ENCODE measurements around the gene FAM221B.
A peak's percentile ranks its signal among the peaks of the same experiment; 100 is the strongest.

FAM221B gene

DNA sequence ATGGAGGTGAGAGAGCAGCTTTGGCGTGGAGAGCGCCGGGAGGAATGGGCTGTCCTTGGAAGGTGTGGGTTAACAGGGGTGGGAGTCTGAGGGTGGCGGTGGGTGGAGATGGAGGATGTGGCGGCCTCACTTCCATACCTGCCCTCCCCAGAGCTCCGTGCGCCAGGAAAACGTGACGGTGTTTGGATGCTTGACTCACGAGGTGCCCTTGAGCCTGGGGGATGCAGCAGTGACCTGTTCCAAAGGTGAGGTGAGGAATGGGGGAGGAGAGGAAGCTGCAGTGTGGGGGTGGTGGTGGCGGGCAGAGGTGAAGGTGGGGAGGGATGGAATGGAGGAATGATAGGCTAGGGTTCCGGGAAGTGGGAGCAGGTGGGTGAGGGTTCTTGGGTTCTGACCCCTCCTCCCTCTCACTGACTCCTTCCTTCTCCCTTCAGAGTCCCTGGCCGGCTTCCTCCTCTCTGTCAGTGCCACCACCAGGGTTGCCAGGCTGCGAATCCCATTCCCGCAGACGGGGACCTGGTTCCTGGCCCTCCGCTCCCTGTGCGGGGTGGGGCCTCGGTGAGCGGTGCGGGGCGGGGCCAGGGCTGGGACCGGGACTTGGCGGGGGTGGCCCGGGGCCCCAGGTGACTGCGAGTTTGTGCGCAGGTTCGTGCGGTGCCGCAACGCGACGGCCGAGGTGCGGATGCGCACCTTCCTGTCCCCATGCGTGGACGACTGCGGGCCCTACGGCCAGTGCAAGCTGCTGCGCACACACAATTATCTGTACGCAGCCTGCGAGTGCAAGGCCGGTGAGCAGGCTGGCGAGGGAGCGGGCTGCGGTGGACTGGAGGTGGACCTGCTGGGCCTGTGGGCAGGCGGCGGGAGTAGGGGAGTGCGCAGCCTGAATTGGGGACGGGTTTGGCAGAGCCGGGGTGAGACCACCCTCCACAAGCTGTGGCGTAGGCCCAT is 17.6 kb upstream of the FAM221B start:
- Histone ChIP-seq H3K4me3 (ENCODE audit: low read length) (peak overlapping the region; percentile 59), H3K4me1 (ENCODE audit: insufficient read depth, low read length) (peaks cover 23% of the 10 kb centered on the region), H3K36me3 (ENCODE audit: insufficient read depth, low read length) (peaks cover 3% of the 10 kb centered on the region; the same call in 1 of the 2 replicates), H3K9ac (ENCODE audit: low read depth, low read length) (peak overlapping the region; percentile 27; the same call in 1 of the 2 replicates), H3K27ac (ENCODE audit: low read depth, low read length) (peak overlapping the region; percentile 44; the same call in 1 of the 2 replicates), H3K27me3 (ENCODE audit: insufficient read depth, low read length) (peaks cover 19% of the 10 kb centered on the region), H3K9me3 (ENCODE audit: insufficient read depth, low read depth, low read length) (no peaks in the 10 kb centered on the region)
- WGBS = 15% methylated on average over 52 of the region's 53 CpGs

DNA sequence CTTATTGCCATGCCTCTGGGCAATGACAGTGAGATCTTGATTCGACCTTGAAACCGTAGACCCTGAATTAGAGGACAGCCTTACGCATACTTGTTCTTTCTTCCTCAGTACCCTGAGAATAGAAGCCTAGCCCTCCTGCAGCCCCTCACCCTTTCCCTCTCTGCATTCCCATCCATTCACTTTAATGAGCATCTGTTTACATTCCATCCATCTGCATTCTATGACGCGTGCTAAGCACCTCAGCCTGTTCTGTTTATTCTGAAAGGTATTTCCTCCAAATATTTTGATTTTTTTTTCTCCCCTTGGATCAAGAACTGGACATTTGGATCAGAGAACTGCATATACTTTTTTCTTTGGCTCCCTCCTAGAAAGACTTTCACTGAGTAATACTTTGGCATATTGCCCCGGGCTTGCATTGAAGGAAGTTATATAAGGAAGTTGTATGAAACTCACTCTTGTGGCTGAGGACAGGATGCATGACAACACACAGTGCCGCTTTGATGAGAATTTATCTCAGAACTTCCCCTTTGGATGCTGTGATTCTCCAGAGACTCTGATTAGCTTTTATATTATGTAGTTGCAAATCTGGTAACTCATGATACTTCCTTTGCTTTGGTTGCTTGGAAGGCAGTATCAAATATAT is 16.2 kb upstream of the FAM221B start:
- H3K36me3 ChIP-seq (ENCODE audit: insufficient read depth, low read length) = peaks cover 3% of the 10 kb centered on the region; the same call in 1 of the 2 replicates
- 43% methylated on average over 7 of the region's 7 CpGs for WGBS
- no peak overlapping the region; the same call in 1 of the 2 replicates for H3K4me3 ChIP-seq (ENCODE audit: low read length)
- H3K9ac ChIP-seq (ENCODE audit: low read depth, low read length) = no peak overlapping the region
- peaks cover 23% of the 10 kb centered on the region for H3K4me1 ChIP-seq (ENCODE audit: insufficient read depth, low read length)
- no peaks in the 10 kb centered on the region for H3K9me3 ChIP-seq (ENCODE audit: insufficient read depth, low read depth, low read length)
- H3K27ac ChIP-seq (ENCODE audit: low read depth, low read length) = peak overlapping the region; percentile 73; the same call in 1 of the 2 replicates
- peaks cover 19% of the 10 kb centered on the region for H3K27me3 ChIP-seq (ENCODE audit: insufficient read depth, low read length)

DNA sequence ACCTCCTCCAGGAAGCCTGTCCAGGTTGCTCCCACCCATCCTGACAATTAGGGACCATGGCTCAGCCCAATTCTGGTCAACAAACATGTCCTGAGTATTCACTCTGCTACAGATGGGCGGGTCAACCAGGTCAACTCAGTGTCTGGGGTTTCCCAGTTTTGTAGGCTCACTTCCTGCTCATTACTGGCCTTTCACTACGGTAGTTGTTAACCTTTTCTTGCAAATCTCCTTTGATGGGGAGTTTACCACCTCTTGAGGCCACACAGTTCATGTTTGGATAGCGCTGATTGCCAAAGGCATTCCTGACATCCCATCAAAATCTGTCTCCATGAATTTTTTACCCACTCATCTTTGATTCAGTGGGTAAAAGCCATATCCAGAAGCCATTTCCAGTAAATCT is 14.3 kb upstream of the FAM221B start:
- no peaks in the 10 kb centered on the region for H3K9me3 ChIP-seq (ENCODE audit: insufficient read depth, low read depth, low read length)
- no peaks in the 10 kb centered on the region for H3K36me3 ChIP-seq (ENCODE audit: insufficient read depth, low read length)
- no peak overlapping the region for H3K27ac ChIP-seq (ENCODE audit: low read depth, low read length)
- no peak overlapping the region for H3K9ac ChIP-seq (ENCODE audit: low read depth, low read length)
- peaks cover 19% of the 10 kb centered on the region for H3K27me3 ChIP-seq (ENCODE audit: insufficient read depth, low read length)
- 92% methylated on average over 3 of the region's 3 CpGs for WGBS
- no peak overlapping the region for H3K4me3 ChIP-seq (ENCODE audit: low read length)
- H3K4me1 ChIP-seq (ENCODE audit: insufficient read depth, low read length) = peaks cover 23% of the 10 kb centered on the region

DNA sequence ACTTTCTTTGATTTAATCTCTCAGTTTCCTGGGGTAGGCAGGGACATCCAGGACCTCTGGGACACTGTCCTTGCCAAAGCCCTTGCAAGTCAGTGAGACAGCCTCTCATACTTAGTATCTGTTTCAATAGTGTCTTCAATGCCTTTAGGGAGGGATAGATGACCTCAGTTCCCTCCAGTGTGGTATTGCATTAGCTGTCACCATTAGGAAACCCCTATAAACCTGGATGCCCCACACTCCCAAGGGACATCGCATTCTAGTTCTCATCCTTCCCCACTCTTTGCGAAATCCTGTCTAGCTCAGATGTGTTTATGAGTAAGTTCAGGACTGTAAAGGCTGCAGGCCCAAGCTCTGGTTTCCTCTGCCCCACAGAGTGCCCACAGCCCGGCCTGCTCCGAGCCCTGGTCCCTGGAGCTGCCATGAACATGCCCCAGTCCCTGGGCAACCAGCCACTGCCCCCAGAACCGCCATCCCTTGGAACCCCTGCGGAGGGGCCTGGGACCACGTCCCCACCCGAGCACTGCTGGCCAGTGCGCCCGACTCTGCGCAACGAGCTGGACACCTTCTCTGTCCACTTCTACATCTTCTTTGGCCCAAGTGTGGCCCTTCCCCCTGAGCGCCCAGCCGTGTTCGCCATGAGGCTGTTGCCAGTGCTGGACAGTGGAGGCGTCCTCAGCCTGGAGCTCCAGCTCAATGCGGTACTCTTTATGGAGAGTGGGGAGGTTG is 13.7 kb upstream of the FAM221B start:
- H3K4me1 ChIP-seq (ENCODE audit: insufficient read depth, low read length) = peaks cover 23% of the 10 kb centered on the region
- no peaks in the 10 kb centered on the region for H3K36me3 ChIP-seq (ENCODE audit: insufficient read depth, low read length)
- peaks cover 17% of the 10 kb centered on the region for H3K27me3 ChIP-seq (ENCODE audit: insufficient read depth, low read length)
- H3K27ac ChIP-seq (ENCODE audit: low read depth, low read length) = no peak overlapping the region
- no peak overlapping the region for H3K9ac ChIP-seq (ENCODE audit: low read depth, low read length)
- H3K9me3 ChIP-seq (ENCODE audit: insufficient read depth, low read depth, low read length) = no peaks in the 10 kb centered on the region
- WGBS = 92% methylated on average over 17 of the region's 17 CpGs
- H3K4me3 ChIP-seq (ENCODE audit: low read length) = no peak overlapping the region

DNA sequence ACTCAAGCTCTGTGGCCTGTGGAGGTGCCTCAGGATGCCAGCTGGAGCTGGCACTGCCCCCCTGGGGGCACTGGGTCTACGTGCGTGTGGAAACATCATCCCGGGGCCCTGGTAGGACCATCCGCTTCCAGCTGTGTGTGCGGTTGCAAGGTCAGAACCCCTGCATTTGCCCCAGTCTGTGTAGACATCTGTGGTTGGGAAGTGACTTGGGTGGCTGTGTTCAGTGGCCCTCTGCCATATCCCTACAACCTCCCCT is 13.0 kb upstream of the FAM221B start:
- no peak overlapping the region for H3K27ac ChIP-seq (ENCODE audit: low read depth, low read length)
- no peaks in the 10 kb centered on the region for H3K9me3 ChIP-seq (ENCODE audit: insufficient read depth, low read depth, low read length)
- H3K4me1 ChIP-seq (ENCODE audit: insufficient read depth, low read length) = peaks cover 20% of the 10 kb centered on the region
- no peak overlapping the region for H3K4me3 ChIP-seq (ENCODE audit: low read length)
- no peaks in the 10 kb centered on the region for H3K36me3 ChIP-seq (ENCODE audit: insufficient read depth, low read length)
- no peak overlapping the region for H3K9ac ChIP-seq (ENCODE audit: low read depth, low read length)
- 86% methylated on average over 5 of the region's 5 CpGs for WGBS
- peaks cover 11% of the 10 kb centered on the region for H3K27me3 ChIP-seq (ENCODE audit: insufficient read depth, low read length)

DNA sequence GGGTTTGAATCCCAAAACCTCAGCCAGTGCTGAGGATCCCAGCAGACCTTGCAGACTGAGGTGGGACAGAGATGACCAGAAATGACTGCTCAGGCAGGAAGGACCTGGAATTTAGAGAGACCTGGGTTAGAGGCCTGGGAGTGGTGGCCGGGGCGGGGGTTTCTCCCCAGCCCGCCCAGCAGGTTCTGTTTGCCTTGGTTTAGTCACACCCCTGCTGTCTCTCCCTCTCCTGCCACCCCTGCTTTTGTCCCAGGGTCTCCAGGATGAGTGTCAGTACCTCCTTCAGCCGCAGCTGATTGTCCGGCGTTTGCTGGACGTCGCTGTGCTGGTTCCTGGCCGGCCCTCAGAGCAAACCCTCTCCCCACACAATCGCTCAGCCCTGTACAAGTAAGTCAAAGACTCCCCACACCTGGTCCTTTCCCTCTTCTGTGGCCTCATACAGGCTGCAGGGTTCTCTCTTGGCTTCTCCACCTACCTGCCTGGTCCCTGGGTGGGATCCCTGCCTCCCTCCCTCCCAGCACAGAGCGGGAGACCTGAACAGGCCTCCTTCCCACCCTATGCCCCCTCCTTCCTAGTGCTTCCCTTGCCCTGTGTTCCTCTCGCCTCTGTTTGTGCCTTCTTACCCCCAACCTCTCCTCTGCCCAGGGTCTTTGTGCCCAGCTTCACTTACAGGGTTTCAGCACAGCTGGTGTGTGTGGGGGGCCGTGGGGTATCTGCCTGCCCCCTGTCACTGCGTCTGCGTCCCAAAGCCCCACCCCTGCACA is 12.5 kb upstream of the FAM221B start:
- H3K4me3 ChIP-seq (ENCODE audit: low read length) = no peak overlapping the region
- 90% methylated on average over 15 of the region's 15 CpGs for WGBS
- peaks cover 19% of the 10 kb centered on the region for H3K4me1 ChIP-seq (ENCODE audit: insufficient read depth, low read length)
- peaks cover 6% of the 10 kb centered on the region; the same call in 1 of the 2 replicates for H3K27me3 ChIP-seq (ENCODE audit: insufficient read depth, low read length)
- no peak overlapping the region for H3K27ac ChIP-seq (ENCODE audit: low read depth, low read length)
- no peaks in the 10 kb centered on the region for H3K9me3 ChIP-seq (ENCODE audit: insufficient read depth, low read depth, low read length)
- no peaks in the 10 kb centered on the region for H3K36me3 ChIP-seq (ENCODE audit: insufficient read depth, low read length)
- H3K9ac ChIP-seq (ENCODE audit: low read depth, low read length) = no peak overlapping the region

DNA sequence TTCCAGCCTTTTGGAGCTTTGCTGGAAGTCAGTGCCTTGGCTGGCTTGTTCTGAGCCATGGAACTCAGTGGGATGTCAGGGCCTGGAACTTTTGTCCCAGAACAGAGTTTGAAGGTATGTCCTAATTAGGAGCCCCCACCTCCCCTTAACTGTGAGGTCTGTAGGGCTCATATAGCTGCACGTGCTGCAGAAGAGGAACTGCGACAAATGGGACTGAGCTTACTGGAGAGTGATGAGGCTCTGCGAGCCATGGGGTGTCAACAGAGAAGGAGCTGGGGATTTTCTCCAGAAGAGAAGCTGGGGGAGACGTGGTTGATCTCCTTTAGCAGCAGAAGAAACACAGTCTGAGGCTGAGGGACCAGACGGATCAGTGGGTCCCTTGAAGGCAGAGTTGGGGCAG is 11.4 kb upstream of the FAM221B start:
- no peak overlapping the region for H3K4me3 ChIP-seq (ENCODE audit: low read length)
- H3K9me3 ChIP-seq (ENCODE audit: insufficient read depth, low read depth, low read length) = no peaks in the 10 kb centered on the region
- 89% methylated on average over 5 of the region's 5 CpGs for WGBS
- no peaks in the 10 kb centered on the region for H3K27me3 ChIP-seq (ENCODE audit: insufficient read depth, low read length)
- H3K36me3 ChIP-seq (ENCODE audit: insufficient read depth, low read length) = no peaks in the 10 kb centered on the region
- H3K4me1 ChIP-seq (ENCODE audit: insufficient read depth, low read length) = peaks cover 11% of the 10 kb centered on the region
- no peak overlapping the region for H3K27ac ChIP-seq (ENCODE audit: low read depth, low read length)
- no peak overlapping the region for H3K9ac ChIP-seq (ENCODE audit: low read depth, low read length)

DNA sequence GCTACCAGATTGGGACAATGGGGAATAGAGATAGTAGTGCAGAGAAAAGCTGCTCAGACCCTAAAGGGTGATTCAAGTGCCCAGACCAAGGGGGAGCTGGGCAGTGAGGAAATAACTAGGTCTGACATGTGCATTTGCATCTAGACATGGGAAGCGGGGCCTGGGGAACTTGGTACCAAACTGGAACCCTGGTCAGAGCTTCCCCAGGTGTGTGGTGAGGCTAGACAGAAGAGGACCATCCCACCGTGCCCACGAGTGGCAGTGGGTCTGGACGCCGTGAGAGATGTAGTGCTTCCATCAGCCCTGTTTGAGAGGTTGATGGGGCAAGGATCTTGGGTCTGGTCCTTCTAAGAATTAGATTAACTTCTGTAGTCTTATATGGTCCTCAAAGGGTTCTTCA is 8.1 kb upstream of the FAM221B start:
- Histone ChIP-seq H3K36me3 (ENCODE audit: insufficient read depth, low read length) (no peaks in the 10 kb centered on the region), H3K27ac (ENCODE audit: low read depth, low read length) (no peak overlapping the region), H3K27me3 (ENCODE audit: insufficient read depth, low read length) (no peaks in the 10 kb centered on the region), H3K9ac (ENCODE audit: low read depth, low read length) (no peak overlapping the region), H3K9me3 (ENCODE audit: insufficient read depth, low read depth, low read length) (no peaks in the 10 kb centered on the region), H3K4me3 (ENCODE audit: low read length) (no peak overlapping the region), H3K4me1 (ENCODE audit: insufficient read depth, low read length) (no peaks in the 10 kb centered on the region)
- 93% methylated on average over 5 of the region's 5 CpGs for WGBS

DNA sequence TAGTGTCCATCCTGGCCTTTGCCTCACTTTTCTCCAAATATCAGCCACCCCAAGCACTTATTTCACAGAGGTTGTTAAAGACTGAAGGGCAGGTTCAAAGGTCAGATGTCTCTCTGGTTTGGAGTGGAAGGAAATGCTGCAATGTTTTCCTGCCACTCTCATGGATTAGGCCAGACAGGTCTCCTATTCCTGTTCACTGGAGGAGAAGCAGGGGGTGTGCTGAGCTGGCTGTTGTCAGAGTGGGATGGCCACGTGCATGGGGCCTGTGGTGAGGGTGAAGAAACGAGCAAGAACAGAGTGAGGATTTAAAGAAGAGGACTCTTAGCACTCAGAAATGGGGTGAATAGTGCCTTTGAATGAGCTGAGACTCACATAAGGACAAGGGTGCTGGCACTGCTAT is 7.2 kb upstream of the FAM221B start:
- 90% methylated on average over 2 of the region's 2 CpGs for WGBS
- no peaks in the 10 kb centered on the region for H3K27me3 ChIP-seq (ENCODE audit: insufficient read depth, low read length)
- H3K27ac ChIP-seq (ENCODE audit: low read depth, low read length) = no peak overlapping the region
- H3K9ac ChIP-seq (ENCODE audit: low read depth, low read length) = no peak overlapping the region
- no peaks in the 10 kb centered on the region for H3K9me3 ChIP-seq (ENCODE audit: insufficient read depth, low read depth, low read length)
- no peak overlapping the region for H3K4me3 ChIP-seq (ENCODE audit: low read length)
- H3K36me3 ChIP-seq (ENCODE audit: insufficient read depth, low read length) = no peaks in the 10 kb centered on the region
- H3K4me1 ChIP-seq (ENCODE audit: insufficient read depth, low read length) = no peaks in the 10 kb centered on the region

DNA sequence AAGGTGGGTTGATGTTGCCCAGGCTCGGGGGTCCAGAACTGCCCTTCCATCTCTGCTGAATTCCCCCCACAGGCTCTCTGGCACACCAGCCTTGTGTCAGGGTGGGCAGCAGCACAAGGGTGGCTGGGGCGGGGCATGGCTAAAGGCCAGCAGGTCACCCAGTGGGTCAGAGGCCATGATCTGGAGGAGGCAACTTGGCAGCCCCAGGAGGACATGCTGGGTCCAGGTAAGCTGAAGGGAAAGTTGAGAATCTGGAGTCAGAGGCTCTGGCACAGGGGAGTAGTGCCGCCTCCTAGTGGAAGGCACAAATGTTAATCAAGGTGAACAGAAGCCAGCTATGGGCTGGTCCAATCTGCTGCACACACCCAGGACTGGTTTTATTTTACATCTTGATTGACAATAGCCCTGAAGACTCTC is 6.7 kb upstream of the FAM221B start:
- 89% methylated on average over 3 of the region's 3 CpGs for WGBS
- Histone ChIP-seq H3K27me3 (ENCODE audit: insufficient read depth, low read length) (no peaks in the 10 kb centered on the region), H3K36me3 (ENCODE audit: insufficient read depth, low read length) (no peaks in the 10 kb centered on the region), H3K9me3 (ENCODE audit: insufficient read depth, low read depth, low read length) (no peaks in the 10 kb centered on the region), H3K9ac (ENCODE audit: low read depth, low read length) (no peak overlapping the region), H3K4me1 (ENCODE audit: insufficient read depth, low read length) (no peaks in the 10 kb centered on the region), H3K27ac (ENCODE audit: low read depth, low read length) (no peak overlapping the region), H3K4me3 (ENCODE audit: low read length) (no peak overlapping the region)

Data from HUES64 (cell line).